ENCODE results near the gene NUDCD2. TPM values are rescaled to one million over a fixed set of nuclear protein-coding genes. Genes with fewer than 3 reads are reported as not detected.
"Not testable (repeated sequence)": the region's sequence is repeated elsewhere in the genome, so short reads cannot be mapped to it uniquely, and the experiment has no call there.

NUDCD2 gene
- total RNA-seq, 1 experiment from 2014 or later = 56.8 TPM

GRCh38 chr5:163397354-163397753 lies 62.5 kb downstream of the NUDCD2 start:
- no peak overlapping the region for H3K4me2 ChIP-seq (ENCODE audit: low read length)
- H4K20me1 ChIP-seq (ENCODE audit: insufficient read depth) = no peaks in the 10 kb centered on the region
- DNase-seq (ENCODE audit: low read depth, low spot score) = no peak
- no peaks in the 10 kb centered on the region for H3K79me2 ChIP-seq (ENCODE audit: insufficient read depth, low read length)
- intact Hi-C loops (cut with micrococcal nuclease) = no loop called here
- H3K27ac ChIP-seq (ENCODE audit: low read depth, low read length) = no peak overlapping the region
- ChIA-PET CTCF (no interaction called here), POLR2A (no interaction called here), RAD21 (ENCODE audit: low non-redundant PET in 1 of 2, low total read pairs in 2 of 2, uncharacterized antibody in 2 of 2, unreplicated experiment in 2 of 2) (no interaction called here)
- H3K27me3 ChIP-seq (ENCODE audit: insufficient read depth, low read length) = no peaks in the 10 kb centered on the region
- no peak overlapping the region for H2AFZ ChIP-seq (ENCODE audit: low read depth, low read length, poor library complexity, severe bottlenecking)
- no peak overlapping the region for H3K9ac ChIP-seq (ENCODE audit: low read length)
- no peaks in the 10 kb centered on the region for H3K9me3 ChIP-seq (ENCODE audit: control insufficient read depth in 1 of 2, insufficient read depth in 1 of 2, low read depth in 1 of 2, low read length in 2 of 2)
- no peaks in the 10 kb centered on the region for H3K9me2 ChIP-seq (ENCODE audit: insufficient read depth)
- BruUV-seq (replicated peaks) = no TSS peak
- ATAC-seq = no peak
- TF ChIP-seq ZFX (IDR thresholded peaks at IDR 0.05) (no peak), POLR2AphosphoS5 (IDR thresholded peaks at IDR 0.05; ENCODE audit: low read depth, low read length) (no peak), SP1 (IDR thresholded peaks at IDR 0.05; ENCODE audit: low read depth) (no peak), JUND (IDR thresholded peaks at IDR 0.05) (no peak), EGR1 (IDR thresholded peaks at IDR 0.05; ENCODE audit: low read depth) (no peak), CBX3 (IDR thresholded peaks at IDR 0.05; ENCODE audit: low read depth) (no peak), ATF3 (IDR thresholded peaks at IDR 0.05) (no peak), REST (IDR thresholded peaks at IDR 0.05; ENCODE audit: low read depth) (no peak), RAD21 (IDR thresholded peaks at IDR 0.05; ENCODE audit: low read depth) (no peak), ELF1 (IDR thresholded peaks at IDR 0.05; ENCODE audit: borderline replicate concordance, low read depth) (no peak), MAX (IDR thresholded peaks at IDR 0.05) (no peak), YY1 (IDR thresholded peaks at IDR 0.05; ENCODE audit: extremely low read depth, insufficient replicate concordance, low read depth, low read length) (no peak), EZH2phosphoT487 (IDR thresholded peaks at IDR 0.05; ENCODE audit: borderline replicate concordance) (no peak), TCF7L2 (IDR thresholded peaks at IDR 0.05; ENCODE audit: borderline replicate concordance, extremely low read depth, insufficient read depth, insufficient read length) (no peak), FOSL1 (IDR thresholded peaks at IDR 0.05; ENCODE audit: low read depth) (no peak)
- peaks cover 0 to 5% of the 10 kb centered on the region in 2 experiments; a peak in 2 of 4 replicates for H3K4me1 ChIP-seq (ENCODE audit: control insufficient read depth in 1 of 2, insufficient read depth in 2 of 2, low read length in 2 of 2)
- no peaks in the 10 kb centered on the region for H3K36me3 ChIP-seq (ENCODE audit: control insufficient read depth in 1 of 2, insufficient read depth in 2 of 2, low read length in 2 of 2)
- H3K4me3 ChIP-seq (replicated peaks in 1 of 2; ENCODE audit: low read depth in 1 of 2, low read length in 2 of 2) = no peak overlapping the region

GRCh38 chr5:163396818-163397340 lies 63.0 kb downstream of the NUDCD2 start:
- POLR2A ChIA-PET; intact Hi-C loops (cut with micrococcal nuclease); H3K27me3 ChIP-seq (ENCODE audit: insufficient read depth, low read length); H3K9ac ChIP-seq (ENCODE audit: low read length); H3K9me2 ChIP-seq (ENCODE audit: insufficient read depth); H2AFZ ChIP-seq (ENCODE audit: low read depth, low read length, poor library complexity, severe bottlenecking); BruUV-seq (replicated peaks); H3K36me3 ChIP-seq (ENCODE audit: control insufficient read depth in 1 of 2, insufficient read depth in 2 of 2, low read length in 2 of 2); RAD21 ChIA-PET (ENCODE audit: low non-redundant PET in 1 of 2, low total read pairs in 2 of 2, uncharacterized antibody in 2 of 2, unreplicated experiment in 2 of 2); H3K4me2 ChIP-seq (ENCODE audit: low read length); ATAC-seq; H3K4me1 ChIP-seq (ENCODE audit: control insufficient read depth in 1 of 2, insufficient read depth in 2 of 2, low read length in 2 of 2); CTCF ChIA-PET; H4K20me1 ChIP-seq (ENCODE audit: insufficient read depth); DNase-seq (ENCODE audit: low read depth, low spot score); H3K4me3 ChIP-seq (replicated peaks in 1 of 2; ENCODE audit: low read depth in 1 of 2, low read length in 2 of 2); H3K79me2 ChIP-seq (ENCODE audit: insufficient read depth, low read length); H3K9me3 ChIP-seq (ENCODE audit: control insufficient read depth in 1 of 2, insufficient read depth in 1 of 2, low read depth in 1 of 2, low read length in 2 of 2); H3K27ac ChIP-seq (ENCODE audit: low read depth, low read length): not testable (repeated sequence)

All from HCT116 (cell line).